Endothelial cell of umbilical vein (primary cell): ENCODE results near the gene PHF24. TPM values are rescaled to one million over a fixed set of nuclear protein-coding genes. Genes with fewer than 3 reads are reported as not detected.

Experiments used
- BruUV-seq: library from RNA; stranded (reverse); fragments of 400-500 nt; replicated peaks from 2 replicates; lab custom pipeline; 2021; lab: Mats Ljungman, UMichigan
- CTCF ChIA-PET: fragments of 300-600, 350-600 bp; sonication (Branson Sonifier 250); formaldehyde crosslinking; loops from one replicate; lab custom pipeline; 2021; ENCODE audit warnings: antibody characterized with exemption, inconsistent platforms; lab: Charles Lee
- POLR2A ChIA-PET: fragments of 300-600, 350-600 bp; sonication (Branson Sonifier 250); formaldehyde crosslinking; loops from one replicate; lab custom pipeline; 2021; ENCODE audit warnings: antibody characterized with exemption, inconsistent platforms; lab: Charles Lee
- DNase-seq: peaks from one replicate; pipeline ENCODE4 v3.0.0-alpha.2; 2011; ENCODE audit warnings: low read depth, low spot score
- FAIRE-seq: peaks from 2 replicates; lab custom pipeline; 2011; peaks lifted over from hg19 to GRCh38; lab: Jason Lieb, UNC
- H2AFZ ChIP-seq: 2 replicates; pipeline ENCODE4 v1.6.0; 2012; ENCODE audit warnings: low read depth, low read length, control low read depth, inconsistent platforms
- H3K27ac ChIP-seq: 2 replicates; pipeline ENCODE4 v1.5.1; 2011; ENCODE audit warnings: low read depth, mild to moderate bottlenecking, control low read depth, low read length, moderate library complexity; ENCODE audit not compliant: insufficient read depth
- H3K27me3 ChIP-seq, 2 experiments: 2 replicates each; pipeline versions ENCODE4 v1.6.0 to v1.6.1; 2011; ENCODE audit warnings: low read length in 2 of 2, mixed read lengths in 1 of 2; ENCODE audit not compliant: control insufficient read depth in 2 of 2, insufficient read depth in 2 of 2
- H3K36me3 ChIP-seq, 2 experiments: 2 replicates in 1 of 2; 3 replicates in 1 of 2; pipeline ENCODE4 v1.5.1; 2011; ENCODE audit warnings: low read length in 2 of 2, mild to moderate bottlenecking in 1 of 2, moderate library complexity in 1 of 2; ENCODE audit not compliant: control insufficient read depth in 2 of 2, insufficient read depth in 2 of 2; ENCODE audit errors: extremely low read depth in 1 of 2
- H3K4me1 ChIP-seq: 3 replicates; pipeline ENCODE4 v1.5.1; 2011; ENCODE audit warnings: mild to moderate bottlenecking, low read length; ENCODE audit not compliant: control insufficient read depth, insufficient read depth; ENCODE audit errors: extremely low read depth
- H3K4me2 ChIP-seq: 2 replicates; pipeline ENCODE4 v1.6.1; 2011; ENCODE audit warnings: low read length, control low read depth, mixed read lengths; ENCODE audit not compliant: insufficient read depth
- H3K4me3 ChIP-seq, 3 experiments: fragments of 200-600 bp in 1 of 3; sonication (generic), shearing (Covaris generic) in 1 of 3; replicated peaks in 1 of 3; 2 replicates each; pipeline ENCODE4 v1.5.1; 2011 to 2016; ENCODE audit warnings: control low read depth in 3 of 3, low read length in 3 of 3, mild to moderate bottlenecking in 2 of 3, inconsistent platforms in 1 of 3, low read depth in 1 of 3, moderate library complexity in 1 of 3; ENCODE audit not compliant: insufficient read depth in 1 of 3
- H3K79me2 ChIP-seq: 2 replicates; pipeline ENCODE4 v1.6.0; 2012; ENCODE audit warnings: low read length, inconsistent platforms; ENCODE audit not compliant: control insufficient read depth, insufficient read depth
- H3K9ac ChIP-seq: replicated peaks from 2 replicates; pipeline ENCODE3; 2011; ENCODE audit warnings: low read length, control low read depth; ENCODE audit not compliant: insufficient read depth; ENCODE audit errors: extremely low read depth
- H3K9me1 ChIP-seq: replicated peaks from 3 replicates; pipeline ENCODE4 v1.6.0; 2011; ENCODE audit warnings: mild to moderate bottlenecking, low read length; ENCODE audit not compliant: control insufficient read depth, insufficient read depth; ENCODE audit errors: extremely low read depth
- H3K9me3 ChIP-seq: replicated peaks from 2 replicates; pipeline ENCODE4 v1.5.1; 2012; ENCODE audit warnings: low read length, inconsistent platforms; ENCODE audit not compliant: control insufficient read depth, insufficient read depth
- H4K20me1 ChIP-seq: replicated peaks from 2 replicates; pipeline ENCODE3; 2011; ENCODE audit warnings: mild to moderate bottlenecking, low read length; ENCODE audit not compliant: control insufficient read depth, insufficient read depth; ENCODE audit errors: extremely low read depth
- EZH2 ChIP-seq: IDR thresholded peaks from 2 replicates; pipeline ENCODE4 v1.6.1; 2012; ENCODE audit warnings: borderline replicate concordance, low read depth, mild to moderate bottlenecking, moderate library complexity, low read length, inconsistent platforms; ENCODE audit not compliant: severe bottlenecking
- FOS ChIP-seq: IDR thresholded peaks from 2 replicates; pipeline ENCODE4 v1.6.1; 2011; ENCODE audit warnings: mild to moderate bottlenecking, low read length, moderate library complexity, borderline replicate concordance; ENCODE audit not compliant: insufficient read depth
- GATA2 ChIP-seq: IDR thresholded peaks from 2 replicates; pipeline ENCODE4 v1.7.0; 2011; ENCODE audit warnings: low read depth, mild to moderate bottlenecking, moderate library complexity, mixed read lengths, low read length; ENCODE audit not compliant: insufficient read length, insufficient read depth
- JUN ChIP-seq: IDR thresholded peaks from 2 replicates; pipeline ENCODE4 v1.6.1; 2011; ENCODE audit warnings: borderline replicate concordance, low read depth; ENCODE audit not compliant: insufficient read length, insufficient read depth
- MYC ChIP-seq: IDR thresholded peaks from one replicate; pipeline ENCODE4 v1.6.1; 2011; ENCODE audit warnings: mild to moderate bottlenecking, low read depth, low read length
- POLR2A ChIP-seq: IDR thresholded peaks from 2 replicates; pipeline ENCODE4 v1.6.1; 2012; ENCODE audit warnings: low read depth, mild to moderate bottlenecking, control low read depth, low read length
- POLR2AphosphoS5 ChIP-seq: IDR thresholded peaks from 2 replicates; pipeline ENCODE4 v1.6.1; 2012; ENCODE audit warnings: low read depth, mild to moderate bottlenecking, control low read depth, low read length, moderate library complexity; ENCODE audit not compliant: insufficient read depth
- dilution Hi-C: fragments of 300-500 bp; cut with MboI; formaldehyde crosslinking; loops from one replicate; pipeline ENCODE4 v1.15.0; 2019; ENCODE audit warnings: low sequenced_read_pairs; ENCODE audit not compliant: extremely low pct_ligation_motif_present
- intact Hi-C: fragments of 100-400 bp; cut with micrococcal nuclease; formaldehyde crosslinking; loops from one replicate; pipeline ENCODE4 v1.10.0; 2022
- polyA plus RNA-seq, 4 experiments: library from polyadenylated mRNA; depleted of rRNA in 3 of 4; stranded (reverse) in 3 of 4; unstranded in 1 of 4; fragments of >200 nt; gene quantifications; 2 replicates each; pipeline versions ENCODE4 v1.2.1 to v1.2.3, GENCODE V29; 2011 to 2012; ENCODE audit warnings: missing spikeins in 1 of 4
- total RNA-seq: library from RNA; stranded (reverse); gene quantifications from 2 replicates; pipeline ENCODE4 v1.2.3, GENCODE V29; 2021
- TF ChIP-seq, protein P1 (sequence below): IDR thresholded peaks from 2 replicates; pipeline ENCODE4 v1.6.1; 2011; ENCODE audit not compliant: insufficient read depth, insufficient read length
- TF ChIP-seq, protein P2 (sequence below), 2 donors: IDR thresholded peaks; 1 replicate in 1 of 2; 2 replicates in 1 of 2; pipeline ENCODE4 v1.5.1; 2011; ENCODE audit warnings: low read length in 2 of 2, mild to moderate bottlenecking in 2 of 2, moderate library complexity in 2 of 2, control low read depth in 1 of 2, inconsistent platforms in 1 of 2, low read depth in 1 of 2; ENCODE audit not compliant: insufficient read depth in 1 of 2; ENCODE audit errors: extremely low read depth in 1 of 2

Gene PHF24
- total and polyA plus RNA-seq, 2 donors (not counting 3 experiments of a cell fraction or from before 2014, with no cell fraction given), result not detected

DNA sequence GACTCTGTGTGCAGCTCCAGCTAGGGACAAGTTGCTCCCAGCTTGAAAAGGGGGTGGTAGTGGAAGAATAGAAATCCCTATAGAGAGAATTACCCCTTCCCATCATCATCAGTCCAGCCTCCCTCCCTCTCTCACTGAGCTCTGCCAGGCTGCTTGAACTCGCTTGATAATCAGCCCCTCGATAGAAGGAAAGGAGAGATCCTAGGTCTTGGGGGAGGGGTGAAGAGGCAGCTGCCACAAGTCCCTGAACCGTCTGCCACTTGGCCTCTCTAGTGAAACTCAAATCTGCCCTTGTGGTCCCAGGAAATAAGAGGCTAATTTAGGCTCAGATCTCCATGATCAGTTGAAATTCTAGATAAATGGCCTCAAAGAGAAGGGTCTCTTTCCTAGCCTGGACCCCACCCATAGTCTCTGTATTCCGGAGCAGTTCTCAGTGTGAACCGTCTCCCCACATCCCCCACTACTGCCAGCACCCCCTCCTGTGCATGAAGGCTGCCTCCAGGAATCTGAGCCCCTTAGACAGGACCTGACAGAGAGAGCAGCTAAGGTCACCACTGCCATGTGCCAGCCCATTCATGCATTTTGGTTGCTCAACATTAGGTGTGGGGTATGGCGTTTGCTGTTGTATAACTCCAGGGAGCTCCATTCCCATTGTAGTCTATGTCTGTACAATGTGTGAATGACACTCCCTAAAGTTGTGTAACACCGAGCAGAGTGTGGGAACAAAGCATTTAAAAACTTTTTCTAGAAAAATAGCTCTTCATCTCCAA is 37.0 kb downstream of the PHF24 start:
- DNase-seq (no peak), FAIRE-seq (no peak)
- Histone ChIP-seq H3K4me2 (no peak overlapping the region), H4K20me1 (no peaks in the 10 kb centered on the region), H3K4me3 (no peak overlapping the region), H3K27me3 (no peaks in the 10 kb centered on the region), H3K27ac (no peak overlapping the region), H3K9ac (no peak overlapping the region), H2AFZ (no peak overlapping the region), H3K9me1 (no peaks in the 10 kb centered on the region), H3K9me3 (no peaks in the 10 kb centered on the region), H3K79me2 (no peaks in the 10 kb centered on the region), H3K36me3 (peaks cover 3 to 10% of the 10 kb centered on the region in 2 experiments), H3K4me1 (peaks cover 42% of the 10 kb centered on the region)
- TF ChIP-seq GATA2 (no peak), MYC (no peak), EZH2 (no peak), POLR2AphosphoS5 (no peak), JUN (no peak), POLR2A (no peak), FOS (no peak)
- TF ChIP-seq, protein P1, sequence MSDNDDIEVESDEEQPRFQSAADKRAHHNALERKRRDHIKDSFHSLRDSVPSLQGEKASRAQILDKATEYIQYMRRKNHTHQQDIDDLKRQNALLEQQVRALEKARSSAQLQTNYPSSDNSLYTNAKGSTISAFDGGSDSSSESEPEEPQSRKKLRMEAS, result no peak
- TF ChIP-seq, protein P2, sequence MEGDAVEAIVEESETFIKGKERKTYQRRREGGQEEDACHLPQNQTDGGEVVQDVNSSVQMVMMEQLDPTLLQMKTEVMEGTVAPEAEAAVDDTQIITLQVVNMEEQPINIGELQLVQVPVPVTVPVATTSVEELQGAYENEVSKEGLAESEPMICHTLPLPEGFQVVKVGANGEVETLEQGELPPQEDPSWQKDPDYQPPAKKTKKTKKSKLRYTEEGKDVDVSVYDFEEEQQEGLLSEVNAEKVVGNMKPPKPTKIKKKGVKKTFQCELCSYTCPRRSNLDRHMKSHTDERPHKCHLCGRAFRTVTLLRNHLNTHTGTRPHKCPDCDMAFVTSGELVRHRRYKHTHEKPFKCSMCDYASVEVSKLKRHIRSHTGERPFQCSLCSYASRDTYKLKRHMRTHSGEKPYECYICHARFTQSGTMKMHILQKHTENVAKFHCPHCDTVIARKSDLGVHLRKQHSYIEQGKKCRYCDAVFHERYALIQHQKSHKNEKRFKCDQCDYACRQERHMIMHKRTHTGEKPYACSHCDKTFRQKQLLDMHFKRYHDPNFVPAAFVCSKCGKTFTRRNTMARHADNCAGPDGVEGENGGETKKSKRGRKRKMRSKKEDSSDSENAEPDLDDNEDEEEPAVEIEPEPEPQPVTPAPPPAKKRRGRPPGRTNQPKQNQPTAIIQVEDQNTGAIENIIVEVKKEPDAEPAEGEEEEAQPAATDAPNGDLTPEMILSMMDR (IDR thresholded peaks at IDR 0.05; ENCODE audit: extremely low read depth in 1 of 2, insufficient read depth in 1 of 2, low read depth in 1 of 2, low read length in 2 of 2), result no peak
- dilution Hi-C loops, result no loop called here
- intact Hi-C loops, result loop anchor here (1.0 kb wide), 1 partner anchor 96 kb away; no protein-coding TSS in a partner anchor
- no TSS peak for BruUV-seq
- POLR2A ChIA-PET, result interaction anchor here (0.6 to 1.0 kb wide), 2 partner anchors 55 to 58 kb away, joined by 3 to 4 read pairs; no protein-coding TSS in a partner anchor
- CTCF ChIA-PET, result interaction anchor here (0.6 to 5.4 kb wide), 33 partner anchors 7 to 609 kb away, joined by 3 to 127 read pairs (median 6); partner anchors contain the start of genes FANCG, PIGO and VCP
